ENCODE data around the gene RBM26.

Gene RBM26, protein sequence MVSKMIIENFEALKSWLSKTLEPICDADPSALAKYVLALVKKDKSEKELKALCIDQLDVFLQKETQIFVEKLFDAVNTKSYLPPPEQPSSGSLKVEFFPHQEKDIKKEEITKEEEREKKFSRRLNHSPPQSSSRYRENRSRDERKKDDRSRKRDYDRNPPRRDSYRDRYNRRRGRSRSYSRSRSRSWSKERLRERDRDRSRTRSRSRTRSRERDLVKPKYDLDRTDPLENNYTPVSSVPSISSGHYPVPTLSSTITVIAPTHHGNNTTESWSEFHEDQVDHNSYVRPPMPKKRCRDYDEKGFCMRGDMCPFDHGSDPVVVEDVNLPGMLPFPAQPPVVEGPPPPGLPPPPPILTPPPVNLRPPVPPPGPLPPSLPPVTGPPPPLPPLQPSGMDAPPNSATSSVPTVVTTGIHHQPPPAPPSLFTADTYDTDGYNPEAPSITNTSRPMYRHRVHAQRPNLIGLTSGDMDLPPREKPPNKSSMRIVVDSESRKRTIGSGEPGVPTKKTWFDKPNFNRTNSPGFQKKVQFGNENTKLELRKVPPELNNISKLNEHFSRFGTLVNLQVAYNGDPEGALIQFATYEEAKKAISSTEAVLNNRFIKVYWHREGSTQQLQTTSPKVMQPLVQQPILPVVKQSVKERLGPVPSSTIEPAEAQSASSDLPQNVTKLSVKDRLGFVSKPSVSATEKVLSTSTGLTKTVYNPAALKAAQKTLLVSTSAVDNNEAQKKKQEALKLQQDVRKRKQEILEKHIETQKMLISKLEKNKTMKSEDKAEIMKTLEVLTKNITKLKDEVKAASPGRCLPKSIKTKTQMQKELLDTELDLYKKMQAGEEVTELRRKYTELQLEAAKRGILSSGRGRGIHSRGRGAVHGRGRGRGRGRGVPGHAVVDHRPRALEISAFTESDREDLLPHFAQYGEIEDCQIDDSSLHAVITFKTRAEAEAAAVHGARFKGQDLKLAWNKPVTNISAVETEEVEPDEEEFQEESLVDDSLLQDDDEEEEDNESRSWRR

DNA sequence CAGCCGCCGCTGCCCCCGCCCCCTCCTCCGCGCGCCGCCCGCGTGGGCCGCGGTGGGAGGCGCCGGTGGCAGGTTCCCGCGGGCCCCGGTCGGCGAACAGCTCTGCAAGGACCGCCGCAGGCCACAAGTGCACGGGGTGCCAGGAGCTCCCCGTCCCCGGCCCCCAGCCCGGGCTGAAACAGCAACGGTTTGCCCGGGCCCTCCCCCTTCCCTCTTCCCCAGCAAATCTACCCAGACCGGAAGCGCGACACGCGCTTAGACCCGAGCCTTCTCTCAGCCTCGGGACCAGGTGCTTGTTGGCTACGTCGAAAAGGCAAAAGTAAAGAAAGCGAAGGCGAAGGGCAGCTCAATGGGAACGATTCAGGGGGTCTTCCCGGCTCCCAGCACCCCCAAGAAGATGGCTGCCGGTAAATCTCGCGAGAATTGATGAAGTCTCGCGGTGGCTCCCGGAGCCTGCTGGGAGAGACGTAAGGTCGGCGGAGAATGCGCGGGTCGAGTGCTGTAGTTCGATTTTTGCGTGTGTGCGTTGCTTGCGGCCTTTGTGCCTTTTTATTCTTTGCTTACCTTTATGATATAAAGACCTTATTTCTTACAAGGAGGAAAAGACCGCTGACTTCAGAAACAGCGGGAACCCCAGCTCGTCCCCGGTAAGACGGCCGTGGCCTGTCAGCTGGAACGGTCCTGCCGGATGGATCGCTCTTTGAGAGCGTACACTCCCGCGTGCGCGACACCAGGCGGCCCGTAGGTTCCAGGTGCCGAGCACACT lies at the start of gene RBM26:
Gene RBM26 (minus strand): TSS at position 425 of the 766 bp plus-strand sequence. CDS start 481 bp downstream, outside the sequence.
- peak; percentile 68 for DNase-seq

DNA sequence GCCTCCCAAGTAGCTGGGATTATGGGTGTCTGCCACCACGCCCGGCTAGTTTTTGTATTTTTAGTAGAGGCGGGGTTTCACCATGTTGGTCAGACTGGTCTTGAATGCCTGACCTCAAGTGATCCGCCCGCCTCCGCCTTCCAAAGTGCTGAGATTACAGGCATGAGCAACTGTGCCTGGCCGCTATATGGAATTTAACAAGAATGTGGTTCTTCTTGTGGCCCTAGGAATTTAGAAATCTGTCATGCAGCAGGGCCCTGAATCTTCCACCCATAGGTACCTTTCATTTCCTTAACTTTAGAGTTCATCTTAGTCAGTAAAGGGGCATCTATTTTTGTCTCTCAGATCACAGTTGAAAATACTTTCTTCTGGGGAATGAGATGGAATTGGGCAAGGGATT lies 49.3 kb upstream of the RBM26 start:
- no peak for DNase-seq

DNA sequence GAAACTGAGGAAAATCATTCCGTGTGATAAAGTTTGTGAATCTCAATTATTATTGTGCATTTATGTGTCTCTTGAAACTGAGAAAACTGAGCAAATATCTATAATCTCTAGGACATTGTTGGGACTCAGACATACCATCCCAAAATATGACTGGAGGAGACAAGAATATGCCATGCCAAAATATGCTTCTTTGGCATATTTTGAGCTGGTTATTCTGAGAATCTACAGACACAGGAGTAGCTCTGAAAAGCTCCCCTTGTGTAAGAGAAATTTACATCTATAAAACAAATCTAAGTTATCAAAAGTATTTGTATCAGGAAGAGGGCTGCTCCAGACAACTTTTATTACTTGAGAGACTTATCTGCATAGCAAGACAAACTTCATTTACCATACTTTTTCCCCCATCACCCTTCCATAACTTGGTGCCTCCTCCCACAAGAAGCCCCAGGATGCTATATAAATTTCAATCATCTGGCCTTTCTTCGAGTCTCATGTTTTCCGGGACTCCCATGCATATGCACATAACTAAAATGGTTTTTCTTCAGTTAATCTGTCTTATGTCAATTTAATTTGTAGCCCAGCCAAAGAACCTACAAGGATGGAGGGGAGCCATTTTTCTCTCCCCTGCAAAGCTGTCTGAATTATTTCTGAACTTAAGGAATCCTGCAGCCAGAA lies 46.3 kb upstream of the RBM26 start:
- no peak for DNase-seq

DNA sequence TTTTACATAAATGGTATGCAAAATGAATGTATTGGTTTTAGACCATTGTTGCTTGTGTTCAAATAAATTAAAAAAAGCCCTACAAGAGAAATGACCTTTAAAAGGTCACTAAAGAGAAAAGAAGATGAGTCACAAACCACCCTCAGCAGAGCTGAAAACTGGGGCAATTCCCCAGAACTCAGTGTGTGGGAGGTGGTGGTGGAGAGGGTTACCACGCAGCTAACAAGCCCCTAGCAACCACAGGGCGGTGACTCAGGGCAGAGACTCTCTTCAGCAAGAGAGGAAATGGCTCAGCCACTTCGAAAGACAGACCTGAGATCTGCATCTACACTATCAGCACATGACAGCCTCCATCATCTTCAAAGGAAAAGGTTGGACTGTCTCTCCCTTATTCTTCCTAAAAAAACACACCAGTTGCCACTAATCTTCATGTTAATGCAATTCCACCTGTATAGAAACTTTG lies 45.5 kb upstream of the RBM26 start:
- no peak for DNase-seq

DNA sequence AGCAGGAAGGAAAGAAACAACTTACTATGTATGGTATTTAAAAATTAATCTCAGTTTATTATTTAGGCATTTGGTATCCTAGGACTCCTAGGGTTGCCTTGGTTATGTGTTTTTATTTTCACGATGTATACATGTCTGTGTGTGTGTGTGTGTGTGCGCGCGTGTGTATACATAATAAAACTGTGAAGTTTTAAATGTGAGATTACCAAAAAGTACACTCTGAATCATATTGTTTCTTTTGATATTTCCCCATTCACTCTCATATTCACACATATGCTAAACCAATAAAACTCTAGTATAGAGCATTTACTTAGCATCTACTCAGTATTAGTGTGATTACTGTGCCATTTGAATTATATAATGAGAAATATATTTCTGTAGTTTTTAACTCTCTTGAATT lies 44.1 kb upstream of the RBM26 start:
- DNase-seq: no peak

DNA sequence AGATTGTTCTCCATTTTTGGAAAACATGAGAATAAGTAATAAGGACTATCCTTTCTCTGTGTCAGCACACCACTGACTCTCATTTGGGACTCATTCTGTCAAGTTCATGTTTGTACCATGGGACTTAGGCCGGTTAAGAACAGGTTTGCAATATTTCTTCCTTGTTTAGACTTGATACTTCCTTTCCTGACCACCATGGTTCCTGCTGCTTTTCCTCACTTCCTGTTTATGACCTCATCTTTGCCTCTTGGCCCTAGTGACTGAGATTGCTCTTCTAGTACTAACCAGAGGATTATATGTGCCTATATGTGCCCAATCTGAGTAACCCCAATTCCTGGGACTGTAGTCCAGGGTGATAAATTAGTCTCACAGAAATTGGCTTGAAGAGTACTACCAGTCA lies 42.4 kb upstream of the RBM26 start:
- no peak for DNase-seq

DNA sequence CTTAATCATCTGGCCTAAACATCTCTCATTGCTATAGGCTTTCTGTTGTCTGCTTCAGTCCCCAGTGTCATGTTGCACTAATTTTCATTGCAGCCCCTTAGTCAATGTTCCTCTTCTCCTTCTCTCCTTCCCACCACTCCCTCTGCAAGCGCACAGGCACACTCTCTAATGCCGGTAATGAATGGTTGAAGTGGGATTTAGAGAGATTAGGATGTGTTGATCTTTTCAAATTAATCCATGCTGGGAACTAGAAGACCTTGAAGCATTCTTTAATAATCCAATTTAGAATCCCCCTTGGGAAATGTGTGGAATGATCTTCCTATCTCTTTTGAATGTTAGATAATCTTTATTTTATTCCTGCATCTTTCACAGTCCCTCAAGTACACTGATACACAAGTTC lies 41.7 kb upstream of the RBM26 start:
- DNase-seq: no peak

DNA sequence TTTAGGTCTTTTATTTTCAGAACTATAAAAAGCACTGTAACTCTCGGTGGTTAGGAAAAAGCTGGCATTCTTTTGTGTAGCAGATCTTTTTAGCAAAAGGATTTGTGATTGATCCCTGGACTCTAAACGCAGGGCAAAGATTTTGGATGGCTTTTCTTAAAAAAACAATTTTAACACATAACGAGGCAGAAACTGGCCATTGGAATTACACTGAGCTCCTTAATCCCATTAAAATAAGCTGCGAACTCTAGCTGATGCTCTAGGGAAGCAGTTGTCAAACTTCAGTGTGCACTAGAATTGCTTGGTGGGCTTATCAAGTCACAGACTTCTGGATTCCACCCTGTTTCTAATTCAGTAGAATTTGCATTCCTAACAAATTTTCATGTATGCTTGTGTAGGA lies 41.1 kb upstream of the RBM26 start:
- no peak for DNase-seq

DNA sequence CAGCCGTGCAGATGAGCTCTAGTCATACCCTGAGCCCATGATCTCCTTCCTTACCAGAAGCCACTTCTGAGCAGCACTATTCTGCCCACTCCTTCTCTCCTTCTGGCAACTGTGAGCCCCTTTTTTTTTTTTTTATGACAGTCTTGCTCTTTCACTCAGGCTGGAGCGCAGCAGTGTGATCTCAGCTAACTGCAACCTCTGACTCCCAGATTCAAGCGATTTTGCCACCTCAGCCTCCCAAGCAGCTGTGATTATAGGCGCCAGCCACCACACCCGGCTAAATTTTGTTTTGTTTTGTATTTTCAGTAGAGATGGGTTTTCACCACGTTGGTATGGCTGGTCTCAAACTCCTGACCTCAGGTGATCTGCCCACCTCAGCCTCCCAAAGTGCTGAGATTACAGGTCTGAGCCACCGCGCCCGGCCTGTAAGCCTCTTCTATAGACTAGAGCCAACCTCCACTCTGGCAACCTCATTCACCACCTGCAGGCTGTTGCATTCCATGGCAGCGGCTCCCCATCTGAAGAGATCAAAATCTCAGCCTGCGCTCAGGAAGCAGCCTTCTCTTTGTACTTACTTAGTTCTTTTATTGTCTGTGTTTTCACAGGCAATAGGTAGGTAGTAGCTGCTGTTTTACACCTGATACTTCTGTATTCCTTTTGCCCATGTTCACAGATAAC lies 40.1 kb upstream of the RBM26 start:
- DNase-seq: no peak

DNA sequence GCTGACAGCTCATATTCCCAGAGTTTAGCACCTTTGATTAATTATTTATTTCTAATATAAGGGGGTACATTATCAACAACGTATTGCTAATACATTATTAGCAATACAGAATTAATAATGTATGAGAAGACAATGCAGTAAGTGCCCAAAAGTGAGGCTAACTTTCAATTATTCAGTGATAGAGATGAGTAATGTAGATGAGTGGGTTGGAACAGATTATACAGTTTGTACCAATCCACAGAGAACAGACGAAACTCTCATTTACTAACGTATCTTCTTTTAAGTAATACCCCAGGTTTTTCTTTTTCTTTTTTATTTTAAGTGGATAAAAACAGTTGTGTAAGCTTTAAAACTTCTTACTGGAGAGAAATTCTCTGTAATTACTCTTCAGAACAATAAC lies 36.7 kb upstream of the RBM26 start:
- DNase-seq: no peak

DNA sequence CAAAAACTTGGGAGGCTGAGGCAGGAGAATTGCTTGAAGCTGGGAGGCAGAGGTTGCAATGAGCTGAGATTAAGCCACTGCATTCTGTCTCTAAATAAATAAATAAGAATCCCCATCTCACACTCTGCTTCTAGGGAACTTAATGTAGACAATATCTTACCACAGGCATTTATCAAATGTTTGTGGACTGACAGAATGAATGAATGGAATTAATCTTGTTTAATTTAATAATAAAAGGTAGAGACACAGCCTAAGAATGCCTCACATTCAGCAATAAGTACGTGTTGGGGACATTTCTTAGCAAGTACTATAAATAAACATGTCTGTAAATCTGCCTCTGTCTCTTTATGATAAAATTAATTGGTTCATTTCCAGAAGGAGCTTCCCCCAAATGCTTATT lies 36.2 kb upstream of the RBM26 start:
- no peak for DNase-seq

DNA sequence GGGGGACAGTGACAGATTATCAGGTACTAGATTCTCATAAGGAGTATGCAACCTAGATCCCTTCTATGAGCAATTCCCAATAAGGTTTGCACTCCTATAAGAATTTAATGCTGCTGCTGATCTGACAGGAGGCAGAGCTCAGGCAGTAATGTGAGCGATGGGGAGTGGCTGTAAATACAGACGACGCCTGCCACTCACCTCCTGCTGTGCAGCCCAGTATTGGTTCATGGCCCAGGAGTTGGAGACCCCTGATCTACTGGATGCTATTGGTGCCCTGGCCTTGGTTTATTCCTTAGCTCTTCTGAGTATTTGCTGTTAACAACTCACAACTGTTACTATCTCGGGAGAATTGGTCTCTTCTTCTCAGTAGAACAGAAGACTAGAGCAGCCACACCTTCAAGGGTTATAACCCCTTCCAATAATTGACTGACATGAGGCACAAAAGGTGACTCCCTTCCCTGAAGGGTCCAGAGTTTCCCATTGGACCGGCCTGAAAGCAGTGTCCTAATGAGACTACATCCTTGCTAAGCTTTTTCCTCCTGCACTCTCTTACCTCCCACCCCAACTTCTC lies 35.0 kb upstream of the RBM26 start:
- no peak for DNase-seq

DNA sequence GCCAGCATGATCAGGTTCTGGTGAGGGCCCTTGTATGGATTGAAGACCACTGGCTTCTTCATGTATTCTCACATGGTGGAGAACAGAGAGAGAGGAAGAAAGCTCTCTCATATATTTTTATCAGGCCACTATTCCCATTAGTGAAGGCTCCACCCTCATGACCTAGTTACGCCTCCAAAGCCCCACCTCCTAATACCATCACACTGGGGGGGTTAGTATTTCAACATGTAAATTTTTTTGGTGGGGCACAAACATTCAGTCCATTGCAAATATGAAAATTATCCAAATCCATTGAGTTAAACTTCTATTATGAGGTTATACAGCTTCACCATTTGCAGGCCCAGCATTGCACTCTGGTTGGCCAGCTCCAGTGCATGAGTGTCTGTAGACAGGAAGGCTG lies 33.2 kb upstream of the RBM26 start:
- DNase-seq: no peak

DNA sequence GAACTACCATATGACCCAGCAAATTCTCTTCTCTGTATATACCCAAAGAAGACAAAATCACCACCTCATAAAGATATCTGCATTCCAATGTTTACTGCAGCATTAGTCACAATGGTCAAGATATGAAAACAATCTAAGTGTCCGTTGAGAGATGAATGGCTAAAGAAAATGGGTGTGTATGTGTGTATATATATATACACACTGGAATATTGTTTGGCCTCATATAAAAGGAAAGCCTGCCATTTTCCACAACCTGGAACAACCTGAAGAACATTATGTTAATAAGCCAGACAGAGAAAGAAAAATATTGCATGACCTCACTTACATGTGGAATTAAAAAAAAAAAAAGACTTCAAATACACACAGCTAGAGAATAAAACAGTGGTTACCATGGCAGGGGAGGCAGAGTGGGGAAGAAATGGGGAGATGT lies 29.5 kb upstream of the RBM26 start:
- no peak for DNase-seq

DNA sequence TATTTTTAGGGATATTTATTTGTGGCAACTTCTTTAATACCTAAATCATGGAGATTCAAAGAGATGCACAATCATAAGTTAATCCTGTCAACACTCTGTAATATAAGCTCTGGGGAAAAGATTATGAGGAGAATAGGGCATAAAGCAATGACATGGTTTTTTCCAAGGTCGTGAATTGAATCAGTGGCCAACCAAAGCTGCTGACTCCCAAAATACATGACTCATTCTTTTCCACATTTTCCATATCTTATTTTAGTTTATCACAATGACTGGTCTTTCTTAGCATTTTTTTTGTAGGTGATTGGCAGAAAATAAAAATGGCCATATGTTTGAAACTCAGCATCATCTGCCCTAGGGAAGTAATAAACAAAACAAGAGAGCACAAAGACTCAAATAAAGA lies 28.5 kb upstream of the RBM26 start:
- DNase-seq: no peak

DNA sequence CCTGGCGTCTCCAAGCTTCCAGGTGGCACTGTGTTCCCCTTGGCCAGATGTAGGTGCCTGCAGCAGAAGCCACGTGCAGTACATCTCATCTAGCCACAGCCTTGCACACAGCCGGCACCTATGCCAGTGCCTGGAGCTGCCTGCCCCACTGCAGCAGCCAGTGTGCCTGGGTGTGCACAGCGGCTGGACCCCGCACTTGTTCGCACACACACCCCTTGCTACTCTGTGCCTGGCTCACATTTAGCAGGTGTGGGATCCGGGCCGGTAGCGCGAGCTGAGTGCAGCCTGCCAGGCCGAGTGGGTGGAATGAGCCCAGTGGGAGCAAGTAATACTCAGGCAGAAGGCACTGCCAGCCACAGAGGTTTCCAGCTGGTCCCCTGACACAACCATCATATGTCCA lies 26.9 kb upstream of the RBM26 start:
- DNase-seq: no peak

DNA sequence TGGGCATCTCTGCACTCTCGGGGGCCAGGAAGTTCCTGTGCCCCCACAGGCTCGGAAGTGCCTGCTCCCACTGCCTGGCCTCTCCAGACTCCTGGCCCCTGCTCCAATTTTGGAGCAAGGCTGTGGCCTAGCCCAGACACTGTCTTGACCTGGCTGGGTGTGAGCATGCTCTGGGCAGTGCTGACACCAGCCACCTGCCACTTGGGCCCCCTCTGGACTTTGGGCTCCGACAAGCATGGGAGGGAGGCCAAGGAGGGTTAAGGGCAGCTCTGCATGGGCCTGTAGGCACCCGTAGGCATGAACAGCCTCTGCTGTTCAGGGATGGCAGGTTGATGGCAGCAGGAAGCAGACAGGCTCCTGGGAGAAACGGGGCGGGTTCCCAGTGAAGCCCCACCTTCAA lies 26.0 kb upstream of the RBM26 start:
- no peak for DNase-seq

DNA sequence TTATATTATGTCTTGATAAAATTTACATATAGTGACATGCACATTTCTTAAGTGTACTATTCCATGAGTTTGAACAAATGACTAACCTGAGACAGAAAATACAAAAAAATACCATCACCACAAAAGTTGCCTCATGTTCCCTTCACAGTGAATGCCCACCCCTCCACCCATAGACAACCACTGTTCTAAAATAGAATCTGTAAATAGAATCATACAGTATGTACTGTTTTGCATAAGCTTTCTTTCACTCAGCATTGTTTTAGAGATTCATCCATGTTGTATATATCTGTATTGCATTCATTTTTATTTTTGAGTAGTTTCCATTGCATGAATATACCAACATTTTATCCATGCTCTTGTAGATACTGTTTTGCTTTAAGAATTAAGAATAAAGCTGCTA lies 23.3 kb upstream of the RBM26 start:
- DNase-seq: no peak

DNA sequence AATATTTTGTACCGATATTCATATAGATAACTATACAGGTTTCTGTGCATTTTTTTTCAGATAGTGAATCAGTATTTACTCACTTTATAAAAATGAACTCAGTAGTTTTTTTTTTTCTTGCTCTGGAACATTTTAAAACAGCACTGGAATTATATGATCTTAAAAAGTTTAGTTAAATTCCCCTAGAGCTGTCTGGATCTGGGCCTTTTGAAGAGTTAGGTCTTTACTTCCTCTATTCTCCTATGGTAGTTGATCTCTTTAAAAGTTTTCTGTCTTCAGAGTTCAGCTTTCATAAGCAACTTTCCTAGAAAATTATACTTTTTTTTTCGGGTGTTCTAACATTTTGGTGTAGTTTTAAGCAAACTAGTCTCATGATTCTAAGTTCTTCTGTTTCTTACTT lies 21.8 kb upstream of the RBM26 start:
- no peak for DNase-seq

DNA sequence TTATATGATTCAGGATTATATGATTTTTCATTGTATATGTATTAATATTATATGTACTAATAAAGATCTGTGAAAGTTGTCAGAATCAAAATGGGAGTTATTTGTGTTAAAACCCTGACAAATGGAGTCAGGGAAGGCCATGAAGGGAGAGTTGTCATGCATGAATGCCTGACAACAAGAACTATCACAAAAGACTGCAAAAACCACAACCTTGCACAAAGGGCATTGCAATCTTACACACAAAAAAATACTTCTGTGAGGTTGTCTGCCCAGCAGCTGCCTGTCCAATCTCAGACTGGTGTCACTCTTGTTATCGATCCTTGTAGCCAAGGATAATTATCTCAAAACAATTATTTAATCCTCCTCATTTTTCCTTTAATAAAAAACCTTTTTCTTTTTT lies 21.2 kb upstream of the RBM26 start:
- no peak for DNase-seq

Data from SHP77 treated with DMSO at 0.1 percent for 48 hours (cell line).